H1 (cell line): ENCODE data around the gene FAM120A. TPM values are rescaled to one million over a fixed set of nuclear protein-coding genes. Genes with fewer than 3 reads are reported as not detected.

Source experiments
- CTCF ChIA-PET: fragments of 300-600 bp; sonication (Branson Sonifier 250); formaldehyde crosslinking; loops from one replicate; lab custom pipeline; 2021; ENCODE audit not compliant: partially characterized antibody; lab: Charles Lee
- POLR2A ChIA-PET: fragments of 300-600 bp; sonication (Branson Sonifier 250); formaldehyde crosslinking; loops from one replicate; lab custom pipeline; 2021; ENCODE audit warnings: inconsistent platforms; ENCODE audit not compliant: partially characterized antibody; lab: Charles Lee
- DNase-seq, 2 experiments: peaks; one replicate each; pipeline versions ENCODE4 v3.0.0 to v3.0.0-alpha.2; 2010 to 2022; ENCODE audit warnings: low spot score in 2 of 2, low read depth in 1 of 2, mixed read lengths in 1 of 2
- FAIRE-seq: peaks from 2 replicates; lab custom pipeline; 2011; peaks lifted over from hg19 to GRCh38; lab: Jason Lieb, UNC
- H2AFZ ChIP-seq: 2 replicates; pipeline ENCODE4 v1.8.1; 2012; ENCODE audit warnings: low read length, inconsistent platforms
- H2AK5ac ChIP-seq: 2 replicates; pipeline ENCODE4 v1.6.1; 2013; ENCODE audit warnings: low read depth, low read length
- H2BK120ac ChIP-seq: replicated peaks from 2 replicates; pipeline ENCODE3; 2013; ENCODE audit warnings: low read depth, low read length, inconsistent platforms
- H2BK12ac ChIP-seq: 2 replicates; pipeline ENCODE4 v1.6.1; 2013; ENCODE audit warnings: low read depth, low read length
- H2BK15ac ChIP-seq: 2 replicates; pipeline ENCODE4 v1.6.1; 2013; ENCODE audit warnings: low read length
- H2BK20ac ChIP-seq: 2 replicates; pipeline ENCODE4 v1.6.1; 2013; ENCODE audit warnings: low read length
- H2BK5ac ChIP-seq: 2 replicates; pipeline ENCODE4 v1.6.1; 2013; ENCODE audit warnings: low read depth, low read length
- H3K14ac ChIP-seq: 2 replicates; pipeline ENCODE4 v1.6.1; 2013; ENCODE audit warnings: inconsistent platforms; ENCODE audit not compliant: insufficient read length
- H3K18ac ChIP-seq: 2 replicates; pipeline ENCODE4 v1.6.1; 2013; ENCODE audit warnings: low read length; ENCODE audit errors: extremely low read depth
- H3K23ac ChIP-seq: 2 replicates; pipeline ENCODE4 v1.6.1; 2013; ENCODE audit warnings: inconsistent platforms; ENCODE audit not compliant: insufficient read length
- H3K23me2 ChIP-seq: 2 replicates; pipeline ENCODE4 v1.6.1; 2013; ENCODE audit warnings: low read depth, low read length
- H3K27ac ChIP-seq: 2 replicates; pipeline ENCODE4 v1.6.1; 2011; ENCODE audit warnings: low read depth, low read length, inconsistent platforms
- H3K27me3 ChIP-seq, 4 experiments: replicated peaks in 1 of 4; 1 replicate in 1 of 4; 2 replicates in 3 of 4; pipeline versions ENCODE4 v1.6.1 to v1.8.1; 2011 to 2013; ENCODE audit warnings: low read length in 3 of 4, mild to moderate bottlenecking in 3 of 4, inconsistent platforms in 2 of 4, mixed read lengths in 2 of 4, moderate library complexity in 1 of 4; ENCODE audit not compliant: control insufficient read depth in 3 of 4, insufficient read depth in 3 of 4; ENCODE audit errors: extremely low read depth in 1 of 4
- H3K36me3 ChIP-seq, 4 experiments: 2 replicates each; pipeline versions ENCODE4 v1.6.1 to v1.8.1; 2011 to 2013; ENCODE audit warnings: mild to moderate bottlenecking in 4 of 4, low read length in 3 of 4, moderate library complexity in 2 of 4, control low read depth in 1 of 4, inconsistent platforms in 1 of 4; ENCODE audit not compliant: insufficient read depth in 4 of 4, control insufficient read depth in 2 of 4
- H3K4ac ChIP-seq: replicated peaks from 2 replicates; pipeline ENCODE3; 2013; ENCODE audit warnings: low read length, low read depth, mixed read lengths, inconsistent platforms; ENCODE audit not compliant: insufficient read length
- H3K4me1 ChIP-seq, 4 experiments: replicated peaks in 1 of 4; 1 replicate in 1 of 4; 2 replicates in 3 of 4; pipeline versions ENCODE4 v1.6.1 to v1.8.1; 2011 to 2013; ENCODE audit warnings: low read length in 3 of 4, inconsistent platforms in 2 of 4, mixed read lengths in 1 of 4; ENCODE audit not compliant: insufficient read depth in 4 of 4, control insufficient read depth in 3 of 4
- H3K4me2 ChIP-seq, 2 experiments: 2 replicates each; pipeline versions ENCODE4 v1.6.1 to v1.8.1; 2011 to 2013; ENCODE audit warnings: low read depth in 2 of 2, low read length in 2 of 2, control low read depth in 1 of 2, inconsistent platforms in 1 of 2, mild to moderate bottlenecking in 1 of 2; ENCODE audit not compliant: insufficient read depth in 1 of 2
- H3K4me3 ChIP-seq, 4 experiments: fragments of 200-600, 300-600 bp in 1 of 4; sonication (generic), shearing (Covaris generic), sonication (Bioruptor Twin) in 1 of 4; 2 replicates each; pipeline versions ENCODE4 v1.5.1 to v1.8.1; 2011 to 2016; ENCODE audit warnings: low read length in 4 of 4, low read depth in 3 of 4, control low read depth in 2 of 4, inconsistent platforms in 2 of 4, mild to moderate bottlenecking in 2 of 4, mixed read lengths in 1 of 4, moderate library complexity in 1 of 4; ENCODE audit not compliant: insufficient read depth in 2 of 4; ENCODE audit errors: extremely low read depth in 1 of 4
- H3K56ac ChIP-seq: replicated peaks from 2 replicates; pipeline ENCODE3; 2013; ENCODE audit warnings: low read depth, mild to moderate bottlenecking, mixed read lengths, low read length, inconsistent platforms; ENCODE audit not compliant: insufficient read length
- H3K79me1 ChIP-seq: 2 replicates; pipeline ENCODE4 v1.6.1; 2013; ENCODE audit warnings: low read depth, low read length, control low read depth
- H3K79me2 ChIP-seq, 2 experiments: 2 replicates each; pipeline versions ENCODE4 v1.6.1 to v1.8.1; 2012 to 2013; ENCODE audit warnings: low read length in 2 of 2, mild to moderate bottlenecking in 2 of 2, inconsistent platforms in 1 of 2; ENCODE audit not compliant: insufficient read depth in 2 of 2, control insufficient read depth in 1 of 2
- H3K9ac ChIP-seq, 4 experiments: replicated peaks in 1 of 4; 1 replicate in 1 of 4; 2 replicates in 3 of 4; pipeline versions ENCODE4 v1.6.1 to v1.8.1; 2011 to 2013; ENCODE audit warnings: low read depth in 3 of 4, low read length in 3 of 4, control low read depth in 2 of 4, mild to moderate bottlenecking in 2 of 4, moderate library complexity in 2 of 4, inconsistent platforms in 1 of 4; ENCODE audit errors: extremely low read depth in 1 of 4
- H3K9me3 ChIP-seq, 2 experiments: 2 replicates each; pipeline versions ENCODE4 v1.6.1 to v1.8.1; 2012 to 2013; ENCODE audit warnings: mild to moderate bottlenecking in 2 of 2, moderate library complexity in 2 of 2, control low read depth in 1 of 2, inconsistent platforms in 1 of 2, low read depth in 1 of 2, low read length in 1 of 2, mixed read lengths in 1 of 2; ENCODE audit not compliant: insufficient read depth in 2 of 2
- H4K20me1 ChIP-seq, 2 experiments: replicated peaks in 1 of 2; 2 replicates each; pipeline versions ENCODE3 to v1.8.1; 2011 to 2013; ENCODE audit warnings: inconsistent platforms in 2 of 2, low read length in 2 of 2, mild to moderate bottlenecking in 1 of 2; ENCODE audit not compliant: insufficient read depth in 2 of 2, control insufficient read depth in 1 of 2
- H4K5ac ChIP-seq: 2 replicates; pipeline ENCODE4 v1.6.1; 2013; ENCODE audit warnings: low read length, low read depth, mixed read lengths, inconsistent platforms; ENCODE audit not compliant: insufficient read length
- H4K8ac ChIP-seq: 2 replicates; pipeline ENCODE4 v1.8.0; 2013; ENCODE audit warnings: mild to moderate bottlenecking, moderate library complexity, low read length, inconsistent platforms; ENCODE audit not compliant: insufficient read depth; ENCODE audit errors: extremely low read depth
- H4K91ac ChIP-seq: replicated peaks from 2 replicates; pipeline ENCODE3; 2013; ENCODE audit warnings: low read length, mixed read lengths, inconsistent platforms; ENCODE audit not compliant: insufficient read length
- BCL11A ChIP-seq, 2 experiments: IDR thresholded peaks; one replicate each; pipeline ENCODE4 v1.6.1; 2011; ENCODE audit warnings: low read depth in 2 of 2, low read length in 2 of 2, mild to moderate bottlenecking in 2 of 2
- CTBP2 ChIP-seq: IDR thresholded peaks from 2 replicates; pipeline ENCODE4 v1.7.0; 2011; ENCODE audit warnings: borderline replicate concordance, mild to moderate bottlenecking, moderate library complexity, mixed read lengths, low read length; ENCODE audit not compliant: insufficient read depth, insufficient read length
- CTCF ChIP-seq, 3 experiments: IDR thresholded peaks; 1 replicate in 2 of 3; 2 replicates in 1 of 3; pipeline versions ENCODE4 v1.5.1 to v1.6.1; 2011; ENCODE audit warnings: low read length in 3 of 3, mild to moderate bottlenecking in 3 of 3, inconsistent platforms in 2 of 3, low read depth in 1 of 3, moderate library complexity in 1 of 3; ENCODE audit not compliant: insufficient read depth in 1 of 3; ENCODE audit errors: control extremely low read depth in 1 of 3
- EP300 ChIP-seq, 2 experiments: IDR thresholded peaks; 1 replicate in 1 of 2; 2 replicates in 1 of 2; pipeline ENCODE4 v1.6.1; 2011 to 2012; ENCODE audit warnings: low read depth in 2 of 2, low read length in 2 of 2, mild to moderate bottlenecking in 2 of 2, borderline replicate concordance in 1 of 2, inconsistent platforms in 1 of 2, moderate library complexity in 1 of 2
- MAX ChIP-seq: IDR thresholded peaks from 2 replicates; pipeline ENCODE4 v1.6.1; 2012; ENCODE audit warnings: inconsistent platforms
- SAP30 ChIP-seq: fragments of 300-600 bp; sonication (generic); IDR thresholded peaks from 2 replicates; pipeline ENCODE4 v1.7.1; 2012; ENCODE audit warnings: low read length, moderate library complexity, mild to moderate bottlenecking, inconsistent platforms; ENCODE audit not compliant: insufficient read depth, insufficient replicate concordance
- SIN3A ChIP-seq, 2 experiments: IDR thresholded peaks in 1 of 2; conservative IDR thresholded peaks in 1 of 2; 2 replicates each; pipeline ENCODE4 v1.6.1; 2011 to 2012; ENCODE audit warnings: low read length in 2 of 2, improper control_type of control experiment in 1 of 2, low read depth in 1 of 2, mild to moderate bottlenecking in 1 of 2
- SIX5 ChIP-seq: IDR thresholded peaks from 2 replicates; pipeline ENCODE4 v1.6.1; 2011; ENCODE audit warnings: mild to moderate bottlenecking, low read depth, low read length
- SP1 ChIP-seq: IDR thresholded peaks from 2 replicates; pipeline ENCODE4 v1.6.1; 2011; ENCODE audit warnings: low read depth, low read length
- TAF7 ChIP-seq: optimal IDR thresholded peaks from 2 replicates; pipeline ENCODE3; 2011; ENCODE audit warnings: low read depth, mild to moderate bottlenecking, inconsistent platforms, low read length, moderate library complexity, borderline replicate concordance
- WGBS, 2 experiments: shearing (Covaris generic) in 1 of 2; methylation state at CpG; one replicate each; pipeline versions ENCODE4 v1.1.6 to v1.1.7; 2013 to 2015; ENCODE audit warnings: low lambda C conversion rate in 2 of 2, mixed read lengths in 2 of 2, inconsistent platforms in 1 of 2, low coverage in 1 of 2, missing lambda C conversion rate in 1 of 2; ENCODE audit not compliant: insufficient replicate concordance in 2 of 2, insufficient coverage in 1 of 2, insufficient read length in 1 of 2; ENCODE audit errors: extremely low coverage in 1 of 2, missing lambda C conversion rate in 1 of 2; 5-methylcytosine and 5-hydroxymethylcytosine counted together
- polyA plus RNA-seq, 7 experiments: library from polyadenylated mRNA; depleted of rRNA in 3 of 7; stranded (reverse) in 5 of 7; unstranded in 2 of 7; fragments of >200 nt in 5 of 7; fragments of 200-250 nt in 2 of 7; gene quantifications; 1 replicate in 5 of 7; 2 replicates in 1 of 7; 4 replicates in 1 of 7; pipeline versions ENCODE4 v1.2.1 to v1.2.3, GENCODE V29; 2011 to 2013; ENCODE audit warnings: missing spikeins in 2 of 7, mixed read lengths in 2 of 7
- total RNA-seq: library from RNA; stranded (reverse); fragmentation: NEBNext Ultra II Directional; extraction: Animal tissue kit (Norgen Biotek cat#: 25700); gene quantifications from 2 replicates; pipeline ENCODE4 v1.2.1, GENCODE V29; 2021

FAM120A gene
- total and polyA plus RNA-seq, 2 of the 8 experiments (the other 6 are each of a cell fraction or from before 2014, with no cell fraction given), result 24.9 to 54.7 TPM

GRCh38 chr9:93603011-93603410 is 151.5 kb downstream of the FAM120A start:
- FAIRE-seq, result no peak
- Histone ChIP-seq H2BK120ac (no peak overlapping the region), H2AK5ac (no peak overlapping the region), H3K4me3 (no peak overlapping the region), H3K9me3 (no peaks in the 10 kb centered on the region), H3K27ac (no peak overlapping the region), H2AFZ (no peak overlapping the region), H3K56ac (no peak overlapping the region), H3K18ac (no peak overlapping the region; the same call in 1 of the 2 replicates), H3K4me2 (no peak overlapping the region), H4K5ac (no peak overlapping the region), H3K79me1 (no peaks in the 10 kb centered on the region), H2BK20ac (no peak overlapping the region), H3K79me2 (peaks cover 0 to 14% of the 10 kb centered on the region in 2 experiments; a peak in 2 of 4 replicates), H3K4me1 (peaks cover 9 to 29% (median 20%) of the 10 kb centered on the region in 4 experiments), H2BK12ac (no peak overlapping the region), H3K4ac (no peak overlapping the region), H4K20me1 (peaks cover 0 to 3% of the 10 kb centered on the region in 2 experiments), H2BK15ac (peak overlapping the region; percentile 72; the same call in 1 of the 2 replicates), H3K9ac (no peak overlapping the region), H3K36me3 (no peaks in the 10 kb centered on the region), H3K27me3 (no peaks in the 10 kb centered on the region; a peak in 1 of 7 replicates), H4K8ac (no peak overlapping the region), H3K23ac (no peak overlapping the region), H2BK5ac (0 out of 2 replicates have a peak overlapping the region, but pooled peaks have one; percentile 16), H4K91ac (no peak overlapping the region), H3K14ac (no peak overlapping the region), H3K23me2 (peaks cover 3% of the 10 kb centered on the region)
- ChIA-PET CTCF (no interaction called here), POLR2A (interaction anchor here (3.9 kb wide), 1 partner anchor 14 kb away, joined by 15 read pairs; no protein-coding TSS in a partner anchor)
- WGBS, 2 experiments, result 87% methylated on average over 15 of the region's 15 CpGs; no CpG with 5 or more reads in 1 of the 2 experiments
- peak in 1 of 2 experiments; percentile 31 for DNase-seq
- TF ChIP-seq CTBP2 (no peak), BCL11A (IDR thresholded peaks at IDR 0.05; ENCODE audit: low read depth in 2 of 2, low read length in 2 of 2) (no peak), SIX5 (no peak), MAX (no peak), SIN3A (conservative IDR thresholded peaks at IDR 0.05 in 1 of 2, IDR thresholded peaks at IDR 0.05 in 1 of 2; ENCODE audit: low read depth in 1 of 2, low read length in 2 of 2) (no peak), EP300 (IDR thresholded peaks at IDR 0.05; ENCODE audit: borderline replicate concordance in 1 of 2, low read depth in 2 of 2, low read length in 2 of 2) (no peak), TAF7 (no peak), CTCF (IDR thresholded peaks at IDR 0.05; ENCODE audit: control extremely low read depth in 1 of 3, insufficient read depth in 1 of 3, low read depth in 1 of 3, low read length in 3 of 3) (no peak), SAP30 (no peak), SP1 (no peak)
